Kidney capillary endothelial cell (primary cell): ENCODE results near the gene DHRSX.
"Not testable (repeated sequence)": the region's sequence is repeated elsewhere in the genome, so short reads cannot be mapped to it uniquely, and the experiment has no call there.

Experiments
- DNase-seq: peaks from one replicate; pipeline ENCODE4 v3.0.0-alpha.2; 2018; ENCODE audit warnings: low spot score

The DHRSX gene

GRCh38 chrX:2425286-2426071 lies 75.3 kb downstream of the DHRSX start:
- no peak for DNase-seq

GRCh38 chrX:2424317-2424716 lies 76.5 kb downstream of the DHRSX start:
- no peak for DNase-seq

- no peak for DNase-seq
These were observed 76.9 kb downstream of the DHRSX start for GRCh38 chrX:2423899-2424298.

GRCh38 chrX:2423282-2423681 lies 77.5 kb downstream of the DHRSX start:
- DNase-seq: peak; percentile 55

GRCh38 chrX:2419418-2419817 lies 81.4 kb downstream of the DHRSX start:
- not testable (repeated sequence) for DNase-seq

GRCh38 chrX:2418000-2418399 lies 82.8 kb downstream of the DHRSX start:
- no peak for DNase-seq

GRCh38 chrX:2416851-2417604 lies 83.7 kb downstream of the DHRSX start:
- DNase-seq: no peak

- DNase-seq: no peak
These were observed 86.4 kb downstream of the DHRSX start for GRCh38 chrX:2414384-2414783.

- DNase-seq: no peak
These were observed 86.8 kb downstream of the DHRSX start for GRCh38 chrX:2413969-2414368.

GRCh38 chrX:2412131-2412530 lies 88.6 kb downstream of the DHRSX start:
- DNase-seq: no peak

GRCh38 chrX:2410279-2411020 lies 90.3 kb downstream of the DHRSX start:
- DNase-seq: no peak

- DNase-seq: no peak
These were observed 91.0 kb downstream of the DHRSX start for GRCh38 chrX:2409796-2410195.

GRCh38 chrX:2408856-2409255 lies 91.9 kb downstream of the DHRSX start:
- no peak for DNase-seq

GRCh38 chrX:2406891-2407518 lies 93.8 kb downstream of the DHRSX start:
- no peak for DNase-seq

GRCh38 chrX:2404776-2405175 lies 96.0 kb downstream of the DHRSX start:
- DNase-seq: no peak

- no peak for DNase-seq
These were observed 98.5 kb downstream of the DHRSX start for GRCh38 chrX:2402361-2402690.

- no peak for DNase-seq
These were observed 99.0 kb downstream of the DHRSX start for GRCh38 chrX:2401590-2402360.

- DNase-seq: no peak
These were observed 99.6 kb downstream of the DHRSX start for GRCh38 chrX:2401201-2401589.

GRCh38 chrX:2398064-2398656 lies 102.6 kb downstream of the DHRSX start:
- DNase-seq: no peak

- no peak for DNase-seq
These were observed 103.3 kb downstream of the DHRSX start for GRCh38 chrX:2397229-2398063.
